CD14-positive monocyte (primary cell): ENCODE measurements around the gene RRBP1. TPM values are rescaled to one million over a fixed set of nuclear protein-coding genes. Genes with fewer than 3 reads are reported as not detected.

Experiments
- DNase-seq, 3 donors: peaks; one replicate each; pipeline ENCODE4 v3.0.0-alpha.2; 2011 to 2022
- H2AFZ ChIP-seq: 2 replicates; pipeline ENCODE4 v1.6.0; 2012; ENCODE audit warnings: mild to moderate bottlenecking, low read depth, low read length, inconsistent platforms; ENCODE audit not compliant: insufficient read depth, poor library complexity, severe bottlenecking
- H3K27ac ChIP-seq, 2 donors: 1 replicate in 1 of 2; 2 replicates in 1 of 2; pipeline ENCODE4 v1.5.1; 2012 to 2013; ENCODE audit warnings: low read length in 2 of 2, control low read depth in 1 of 2, inconsistent platforms in 1 of 2, low read depth in 1 of 2, mild to moderate bottlenecking in 1 of 2
- H3K27me3 ChIP-seq, 2 donors: one replicate each; pipeline versions ENCODE4 v1.6.0 to v1.6.1; 2011 to 2013; ENCODE audit warnings: low read length in 2 of 2; ENCODE audit not compliant: control insufficient read depth in 2 of 2, insufficient read depth in 2 of 2
- H3K36me3 ChIP-seq, 2 donors: replicated peaks in 1 of 2; 1 replicate in 1 of 2; 2 replicates in 1 of 2; pipeline versions ENCODE4 v1.5.1 to v1.6.1; 2012 to 2013; ENCODE audit warnings: low read length in 2 of 2, control low read depth in 1 of 2, inconsistent platforms in 1 of 2, mild to moderate bottlenecking in 1 of 2; ENCODE audit not compliant: insufficient read depth in 2 of 2, control insufficient read depth in 1 of 2
- H3K4me1 ChIP-seq, 2 donors: 1 replicate in 1 of 2; 2 replicates in 1 of 2; pipeline versions ENCODE4 v1.5.1 to v1.6.1; 2012 to 2013; ENCODE audit warnings: low read length in 2 of 2, control low read depth in 1 of 2, inconsistent platforms in 1 of 2, mild to moderate bottlenecking in 1 of 2, moderate library complexity in 1 of 2; ENCODE audit not compliant: insufficient read depth in 2 of 2, control insufficient read depth in 1 of 2
- H3K4me2 ChIP-seq: replicated peaks from 2 replicates; pipeline ENCODE3; 2012; ENCODE audit warnings: low read length, moderate library complexity, mild to moderate bottlenecking; ENCODE audit not compliant: poor library complexity, severe bottlenecking; ENCODE audit errors: extremely low read depth
- H3K4me3 ChIP-seq, 3 experiments: fragments of 200-600 bp in 1 of 3; sonication (generic) in 1 of 3; replicated peaks in 1 of 3; 1 replicate in 2 of 3; 2 replicates in 1 of 3; pipeline ENCODE4 v1.5.1; 2011 to 2013; ENCODE audit warnings: low read length in 3 of 3, mild to moderate bottlenecking in 3 of 3, control low read depth in 2 of 3, low read depth in 2 of 3, inconsistent platforms in 1 of 3, moderate library complexity in 1 of 3
- H3K79me2 ChIP-seq: 2 replicates; pipeline ENCODE4 v1.6.0; 2012; ENCODE audit warnings: mild to moderate bottlenecking, control low read depth, inconsistent platforms, low read length, moderate library complexity; ENCODE audit not compliant: insufficient read depth
- H3K9ac ChIP-seq: 2 replicates; pipeline ENCODE4 v1.6.0; 2017; ENCODE audit warnings: low read length, mild to moderate bottlenecking; ENCODE audit not compliant: insufficient read depth, poor library complexity, severe bottlenecking
- H3K9me3 ChIP-seq, 2 donors: replicated peaks in 1 of 2; 1 replicate in 1 of 2; 2 replicates in 1 of 2; pipeline versions ENCODE4 v1.5.1 to v1.6.1; 2012 to 2013; ENCODE audit warnings: low read length in 2 of 2, control low read depth in 1 of 2; ENCODE audit not compliant: control insufficient read depth in 1 of 2, insufficient read depth in 1 of 2
- H4K20me1 ChIP-seq: 2 replicates; pipeline ENCODE4 v1.6.0; 2012; ENCODE audit warnings: mild to moderate bottlenecking, low read length, control low read depth, moderate library complexity; ENCODE audit not compliant: insufficient read depth
- H3K27ac Mint-ChIP-seq, 7 donors: one replicate each; pipeline ENCODE4 v1.8.0; 2020; ENCODE audit warnings: mild to moderate bottlenecking in 7 of 7, mixed read lengths in 7 of 7, moderate library complexity in 6 of 7, inconsistent platforms in 2 of 7
- H3K27me3 Mint-ChIP-seq, 3 donors: one replicate each; pipeline ENCODE4 v1.8.0; 2021 to 2022; ENCODE audit warnings: low read depth in 3 of 3, mild to moderate bottlenecking in 3 of 3, mixed read lengths in 3 of 3, moderate library complexity in 3 of 3, inconsistent platforms in 1 of 3
- H3K36me3 Mint-ChIP-seq, 2 donors: one replicate each; pipeline ENCODE4 v1.8.0; 2020; ENCODE audit warnings: mixed read lengths in 2 of 2, inconsistent platforms in 1 of 2, mild to moderate bottlenecking in 1 of 2
- H3K4me1 Mint-ChIP-seq: one replicate; pipeline ENCODE4 v1.8.0; 2020; ENCODE audit warnings: mild to moderate bottlenecking, mixed read lengths
- H3K4me3 Mint-ChIP-seq, 2 donors: one replicate each; pipeline ENCODE4 v1.8.0; 2020; ENCODE audit warnings: mild to moderate bottlenecking in 2 of 2, mixed read lengths in 2 of 2, moderate library complexity in 1 of 2
- H3K9me3 Mint-ChIP-seq, 7 donors: one replicate each; pipeline ENCODE4 v1.8.0; 2020 to 2022; ENCODE audit warnings: mixed read lengths in 7 of 7, mild to moderate bottlenecking in 6 of 7, moderate library complexity in 6 of 7, inconsistent platforms in 2 of 7
- CTCF ChIP-seq: fragments of 200-600 bp; IDR thresholded peaks from one replicate; pipeline ENCODE4 v1.8.0; 2022; ENCODE audit warnings: antibody characterized with exemption, mild to moderate bottlenecking
- WGBS: methylation state at CpG from one replicate; pipeline ENCODE4 v1.1.5; 2013; ENCODE audit warnings: missing lambda C conversion rate; ENCODE audit not compliant: insufficient coverage; 5-methylcytosine and 5-hydroxymethylcytosine counted together
- intact Hi-C, 2 donors: fragments of 100-400 bp; cut with micrococcal nuclease; formaldehyde crosslinking; loops; one replicate each; pipeline versions ENCODE4 v1.15.0 to v1.15.1; 2023
- polyA plus RNA-seq, 3 donors: library from polyadenylated mRNA; depleted of rRNA in 1 of 3; unstranded in 2 of 3; stranded (reverse) in 1 of 3; fragments of 300-500 nt in 2 of 3; fragments of >200 nt in 1 of 3; fragmentation: Illumina TruSeq in 2 of 3; gene quantifications; 1 replicate in 2 of 3; 2 replicates in 1 of 3; pipeline ENCODE4 v1.2.3, GENCODE V29; 2012 to 2021

The RRBP1 gene
- polyA plus RNA-seq, 3 donors: 4.7 to 22.2 (median 7.5) TPM

GRCh38 chr20:17614176-17614811, 67.7 kb downstream of the RRBP1 start:
- peaks cover 19% of the 10 kb centered on the region for H3K4me1 Mint-ChIP-seq
- Histone ChIP-seq H4K20me1 (peaks cover 4% of the 10 kb centered on the region), H3K9ac (no peak overlapping the region), H3K27ac (no peak overlapping the region), H3K9me3 (no peaks in the 10 kb centered on the region), H3K36me3 (peaks cover 41 to 59% of the 10 kb centered on the region in 2 donors), H3K79me2 (no peaks in the 10 kb centered on the region), H3K4me1 (peaks cover 12 to 17% of the 10 kb centered on the region in 2 donors), H3K27me3 (no peaks in the 10 kb centered on the region), H2AFZ (no peak overlapping the region), H3K4me2 (no peak overlapping the region), H3K4me3 (no peak overlapping the region)
- H3K36me3 Mint-ChIP-seq: peaks cover 31 to 56% of the 10 kb centered on the region in 2 donors
- no peaks in the 10 kb centered on the region for H3K9me3 Mint-ChIP-seq
- H3K27ac Mint-ChIP-seq: peak overlapping the region in 4 of 7 donors; percentile 40 to 74 (median 54)
- H3K27me3 Mint-ChIP-seq: no peaks in the 10 kb centered on the region
- intact Hi-C loops: loop anchor here in 1 of 2 donors (10.0 kb wide), 1 partner anchor 109 kb away; no protein-coding TSS in a partner anchor
- WGBS: 86% methylated on average over 13 of the region's 20 CpGs
- no peak overlapping the region for H3K4me3 Mint-ChIP-seq
- TF ChIP-seq CTCF: no peak
- DNase-seq: peak in 1 of 3 donors; percentile 3

- Mint-ChIP-seq H3K4me3 (no peak overlapping the region), H3K27ac (peak overlapping the region in 2 of 7 donors; percentile 26 to 54), H3K27me3 (no peaks in the 10 kb centered on the region), H3K36me3 (peaks cover 23 to 49% of the 10 kb centered on the region in 2 donors), H3K4me1 (peaks cover 19% of the 10 kb centered on the region), H3K9me3 (no peaks in the 10 kb centered on the region)
- Histone ChIP-seq H3K9me3 (no peaks in the 10 kb centered on the region), H3K36me3 (peaks cover 33 to 52% of the 10 kb centered on the region in 2 donors), H2AFZ (no peak overlapping the region), H3K4me1 (peaks cover 12 to 17% of the 10 kb centered on the region in 2 donors), H3K27me3 (no peaks in the 10 kb centered on the region), H3K79me2 (no peaks in the 10 kb centered on the region), H4K20me1 (peaks cover 4% of the 10 kb centered on the region), H3K9ac (no peak overlapping the region), H3K4me3 (no peak overlapping the region), H3K27ac (no peak overlapping the region), H3K4me2 (no peak overlapping the region)
- peak in 1 of 3 donors; percentile 3 for DNase-seq
- WGBS: 92% methylated on average over 35 of the region's 40 CpGs
- intact Hi-C loops: loop anchor here in 1 of 2 donors (10.0 kb wide), 1 partner anchor 109 kb away; no protein-coding TSS in a partner anchor
- no peak for TF ChIP-seq CTCF
These were observed 68.5 kb downstream of the RRBP1 start for GRCh38 chr20:17613328-17614175.
